Measurements from ENCODE around the gene BCL7C.
"Not testable (repeated sequence)": the region's sequence is repeated elsewhere in the genome, so short reads cannot be mapped to it uniquely, and the experiment has no call there.

BCL7C gene

DNA sequence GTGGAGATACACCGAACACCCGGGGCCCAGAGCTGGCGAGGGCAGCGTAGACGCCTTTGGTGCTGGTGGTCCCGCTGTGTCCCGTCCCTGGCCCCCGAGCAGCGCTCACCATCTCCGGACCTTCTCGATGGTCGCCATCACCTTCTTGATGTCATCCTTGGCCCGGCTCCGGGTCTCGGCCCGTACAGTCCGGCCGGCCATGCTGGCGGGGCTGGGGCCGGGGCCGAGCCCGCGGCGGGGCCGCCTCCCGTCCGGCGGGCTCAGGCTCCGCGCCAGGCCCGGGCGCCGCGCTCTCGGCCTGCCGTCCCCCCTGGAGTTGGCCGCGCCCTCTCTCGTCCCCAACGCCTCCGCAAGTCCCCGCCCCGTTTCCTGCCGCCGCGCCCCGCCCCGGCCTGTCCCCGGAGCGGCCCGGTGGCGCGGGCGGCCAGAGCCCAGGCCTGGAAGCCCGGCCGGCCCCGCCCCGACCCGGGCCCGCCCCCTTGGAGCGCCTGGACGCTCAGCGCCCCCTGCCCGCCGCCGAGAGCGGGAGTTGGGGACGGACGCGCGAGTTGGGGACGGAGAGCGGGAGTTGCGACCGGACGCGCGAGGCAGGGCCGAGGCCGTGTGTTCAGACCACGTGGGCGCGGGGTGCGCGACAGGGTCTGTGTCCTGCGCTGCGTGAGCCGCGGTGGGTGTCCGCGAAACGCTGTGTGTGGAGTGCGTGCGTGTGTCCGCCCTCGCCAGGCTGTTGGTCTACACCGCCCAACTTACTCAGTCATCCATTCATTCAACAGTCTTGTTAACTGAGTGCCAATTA, at the start of gene BCL7C:
TSS of gene BCL7C (minus strand) at position 334 of the 796 bp plus-strand sequence. CDS start at position 201, 133 bp downstream.
- peak; percentile 85 to 93 for DNase-seq

DNA sequence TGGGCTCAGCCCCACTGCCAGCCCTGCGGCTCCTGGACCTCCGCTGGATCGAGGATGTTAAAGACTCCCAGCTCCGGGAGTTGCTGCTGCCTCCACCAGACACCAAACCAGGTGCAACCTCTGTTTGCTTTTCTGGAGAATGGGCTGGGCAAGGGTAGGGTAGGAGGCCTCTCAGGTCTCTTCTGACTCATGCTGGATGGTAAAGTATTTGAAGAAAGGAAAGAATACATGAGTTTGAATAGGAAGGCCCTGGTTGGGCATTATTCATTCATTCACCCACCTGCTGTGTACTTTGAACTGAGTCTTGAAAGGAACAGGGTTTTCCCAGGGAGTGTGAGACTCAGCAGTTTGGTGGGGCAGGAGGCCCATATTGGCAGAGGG, 48.5 kb upstream of the BCL7C start:
- no peak for DNase-seq

GRCh38 chr16:30941600-30942425, 47.9 kb upstream of the BCL7C start:
- peak; percentile 72 to 73 for DNase-seq

DNA sequence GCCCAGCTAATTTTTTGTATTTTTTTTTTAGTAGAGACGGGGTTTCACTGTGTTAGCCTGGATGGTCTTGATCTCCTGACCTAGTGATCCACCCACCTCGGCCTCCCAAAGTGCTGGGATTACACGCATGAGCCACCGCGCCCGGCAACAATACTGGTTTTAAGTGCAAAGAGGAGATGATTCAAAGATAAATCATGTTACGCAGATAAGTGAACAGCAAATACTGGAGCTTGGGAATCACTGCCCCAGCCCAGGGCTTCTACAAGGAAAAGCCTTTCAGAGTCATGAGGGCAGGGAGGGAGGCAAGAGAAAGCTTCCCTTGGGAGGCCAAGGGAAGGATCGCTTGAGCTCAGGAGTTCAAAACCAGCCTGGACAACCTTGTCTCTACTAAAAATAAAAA, 45.7 kb upstream of the BCL7C start:
- DNase-seq, result not testable (repeated sequence)

- no peak for DNase-seq
Observed at GRCh38 chr16:30937692-30938091, 43.8 kb upstream of the BCL7C start.

DNA sequence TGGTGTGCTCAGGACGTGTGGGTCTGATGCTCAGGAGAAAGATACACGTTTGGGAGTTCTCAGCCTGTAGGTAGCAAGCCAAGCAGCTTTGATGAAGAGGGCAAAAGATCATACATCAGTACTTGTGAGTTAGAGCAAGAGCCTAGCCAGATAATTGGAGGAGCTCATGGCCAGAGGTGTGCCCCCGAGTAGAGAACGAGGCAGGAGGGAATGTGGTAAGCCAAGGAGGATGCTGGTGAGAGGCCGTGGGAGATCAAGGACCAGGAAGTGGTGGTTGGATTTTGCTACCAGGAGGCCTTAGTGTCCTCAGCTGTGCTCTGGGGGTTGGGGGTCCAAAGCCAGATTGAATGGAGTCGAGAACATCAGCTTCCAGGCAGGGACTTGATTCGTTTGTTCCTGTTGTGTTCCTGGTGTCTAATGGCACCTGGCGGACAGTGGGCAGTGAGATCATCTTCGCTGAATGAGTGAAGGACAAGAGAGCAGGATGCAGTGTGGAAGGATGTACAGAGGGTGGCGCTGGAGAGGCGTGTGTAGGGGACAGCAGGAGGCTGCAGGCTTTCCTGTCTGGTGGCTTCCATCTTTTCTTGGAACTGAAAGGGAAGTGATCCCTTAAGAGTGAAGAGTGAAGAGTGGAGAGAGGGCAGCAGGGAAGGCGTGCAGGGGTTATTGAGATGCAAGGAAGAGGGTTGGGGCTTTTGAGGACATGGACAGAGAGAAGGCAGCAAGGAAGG, 41.1 kb upstream of the BCL7C start:
- DNase-seq, result peak; percentile 42 to 46

DNA sequence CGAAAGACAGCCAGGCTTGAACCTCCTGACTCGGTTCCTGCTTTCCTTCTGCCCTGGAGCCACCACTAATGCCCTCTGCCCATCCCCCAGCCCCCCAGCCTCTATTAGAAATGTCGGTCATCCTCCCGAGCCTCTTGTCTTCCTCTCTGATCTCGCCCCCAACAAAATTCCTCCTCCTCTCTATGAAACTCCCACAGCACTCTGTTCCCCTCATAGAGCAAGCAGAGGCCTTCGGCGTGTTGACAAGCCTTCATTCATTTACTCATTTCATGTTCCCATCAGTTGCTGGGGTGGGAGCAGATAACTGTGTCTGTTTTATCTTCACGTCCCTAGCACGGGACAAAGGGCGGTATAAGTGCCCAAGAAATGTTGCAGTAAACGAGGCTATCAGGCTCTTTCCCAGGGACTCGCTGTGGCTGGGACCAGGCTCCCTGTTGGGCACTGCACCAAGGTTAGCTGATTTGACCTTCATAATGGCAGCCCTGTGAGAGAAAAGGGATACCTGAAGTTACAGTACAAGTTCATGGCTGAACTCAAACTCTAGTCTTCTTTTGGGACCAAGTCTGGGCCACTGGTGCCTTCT, 37.3 kb upstream of the BCL7C start:
- no peak for DNase-seq

DNA sequence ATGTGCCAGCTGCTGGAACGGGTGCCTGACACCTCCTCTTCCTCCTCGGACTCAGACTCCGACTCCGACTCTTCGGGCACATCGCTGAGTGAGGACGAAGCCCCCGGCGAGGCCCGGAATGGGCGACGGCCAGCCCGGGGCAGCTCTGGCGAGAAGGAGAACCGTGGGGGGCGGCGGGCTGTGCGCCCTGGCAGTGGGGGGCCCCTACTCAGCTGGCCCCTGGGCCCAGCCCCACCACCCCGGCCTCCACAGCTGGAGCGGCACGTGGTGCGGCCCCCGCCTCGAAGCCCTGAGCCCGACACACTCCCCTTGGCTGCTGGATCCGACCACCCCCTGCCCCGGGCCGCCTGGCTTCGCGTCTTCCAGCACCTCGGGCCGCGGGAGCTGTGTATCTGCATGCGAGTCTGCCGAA, 36.3 kb upstream of the BCL7C start:
- no peak for DNase-seq

DNA sequence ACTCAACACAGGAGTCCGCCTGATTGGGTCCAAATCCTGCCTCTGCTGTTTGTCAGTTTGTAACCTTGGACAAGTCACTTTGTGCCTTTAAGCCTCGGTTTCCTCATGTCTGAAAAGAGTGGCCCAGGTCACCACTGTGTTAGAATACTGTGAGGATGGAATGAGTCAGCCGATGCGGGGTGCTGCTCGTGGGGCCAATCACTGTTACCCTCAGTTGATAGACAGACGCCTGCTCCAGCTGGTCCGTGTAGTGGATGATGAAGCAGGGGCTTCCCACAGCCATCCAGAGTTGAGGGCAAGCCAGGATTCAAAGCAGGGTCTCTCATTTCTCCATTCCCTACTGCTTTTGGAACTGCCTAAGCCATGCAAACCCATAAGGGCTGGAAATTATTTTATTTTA, 35.3 kb upstream of the BCL7C start:
- DNase-seq, result no peak

- no peak for DNase-seq
Observed at GRCh38 chr16:30928390-30928789, 34.5 kb upstream of the BCL7C start.

DNA sequence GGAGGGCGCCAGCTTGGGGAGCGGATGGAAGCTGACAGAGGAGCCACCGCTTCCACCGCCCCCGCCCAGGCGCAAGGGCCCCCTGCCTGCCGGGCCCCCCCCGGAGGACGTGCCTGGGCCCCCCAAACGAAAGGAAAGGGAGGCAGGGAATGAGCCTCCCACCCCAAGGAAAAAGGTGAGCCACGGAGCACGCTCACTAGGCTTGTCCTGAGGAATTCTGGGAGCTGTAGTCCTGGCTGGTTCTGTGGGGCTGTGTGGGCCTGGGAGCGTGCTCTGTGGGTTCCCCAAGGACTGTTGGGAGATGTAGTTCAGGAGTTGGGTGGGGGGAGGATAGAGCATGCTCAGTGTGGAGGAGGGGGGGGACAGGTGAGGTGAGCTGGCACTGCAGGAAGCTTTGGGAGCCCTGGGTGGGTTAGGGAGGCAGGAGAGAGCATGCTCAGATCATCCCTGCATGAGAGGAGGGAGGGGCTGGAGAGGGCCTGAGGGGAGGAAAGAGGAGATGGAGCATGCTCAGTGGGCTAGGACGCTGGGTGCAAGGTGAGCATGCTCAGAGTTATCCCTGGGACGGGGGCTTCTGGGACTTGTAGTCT, 34.0 kb upstream of the BCL7C start:
- DNase-seq, result peak; percentile 36 to 56

GRCh38 chr16:30926937-30927788, 33.3 kb upstream of the BCL7C start:
- DNase-seq, result no peak

DNA sequence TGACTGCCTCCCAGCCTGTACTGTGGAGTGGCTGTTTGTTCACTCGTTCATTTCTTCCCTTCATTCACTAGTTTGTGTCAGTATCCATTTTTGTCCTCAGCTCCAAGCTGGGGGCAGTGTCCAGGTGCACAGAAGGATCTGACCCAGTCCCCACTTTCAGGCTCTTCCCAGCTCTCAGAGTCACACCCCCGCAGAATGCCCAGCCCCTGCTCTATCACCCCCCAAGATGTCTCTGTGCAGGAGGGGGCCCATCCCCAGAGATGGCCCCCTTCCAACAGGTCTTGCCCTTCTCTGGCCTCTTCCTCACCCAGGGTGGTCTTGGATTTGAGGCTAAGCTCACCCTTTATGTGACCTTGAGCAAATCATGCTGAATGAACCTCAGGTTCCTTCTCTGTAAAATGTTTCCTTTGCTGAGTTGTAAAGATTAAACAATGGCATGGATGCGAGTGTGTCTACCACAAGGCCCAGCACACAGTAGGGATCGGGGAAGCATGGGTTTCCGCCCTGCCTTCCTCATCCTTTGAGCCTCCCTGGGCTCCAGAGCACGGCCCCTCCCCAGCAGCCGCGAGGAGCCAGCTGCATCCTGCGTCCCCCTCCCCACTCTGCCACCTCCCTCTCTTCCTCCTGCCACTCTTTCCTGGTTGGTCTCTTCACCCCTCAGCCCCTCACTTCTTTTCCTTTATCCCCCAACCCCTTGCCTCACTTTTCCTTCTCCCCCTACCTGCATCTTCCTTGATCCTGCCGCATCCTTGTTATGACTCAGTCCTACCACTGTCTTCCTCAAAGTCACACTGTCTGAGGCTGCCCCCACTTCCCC, 32.3 kb upstream of the BCL7C start:
- no peak for DNase-seq

DNA sequence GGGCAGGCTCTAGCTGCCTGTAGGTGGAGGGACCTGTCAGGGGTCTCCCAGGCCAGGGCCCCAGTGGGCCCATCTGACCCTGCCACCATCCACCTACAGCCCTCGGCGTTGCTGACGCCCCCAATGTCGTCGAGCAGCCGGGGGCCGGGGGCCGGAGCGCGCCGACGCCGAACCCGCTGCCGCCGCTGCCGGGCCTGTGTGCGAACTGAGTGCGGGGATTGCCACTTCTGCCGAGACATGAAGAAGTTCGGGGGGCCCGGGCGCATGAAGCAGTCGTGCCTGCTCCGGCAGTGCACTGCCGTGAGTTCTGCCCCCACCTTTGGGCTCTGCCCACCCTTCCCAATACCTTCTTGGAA, 31.7 kb upstream of the BCL7C start:
- DNase-seq, result no peak

- no peak for DNase-seq
Observed at GRCh38 chr16:30924913-30925631, 31.2 kb upstream of the BCL7C start.

DNA sequence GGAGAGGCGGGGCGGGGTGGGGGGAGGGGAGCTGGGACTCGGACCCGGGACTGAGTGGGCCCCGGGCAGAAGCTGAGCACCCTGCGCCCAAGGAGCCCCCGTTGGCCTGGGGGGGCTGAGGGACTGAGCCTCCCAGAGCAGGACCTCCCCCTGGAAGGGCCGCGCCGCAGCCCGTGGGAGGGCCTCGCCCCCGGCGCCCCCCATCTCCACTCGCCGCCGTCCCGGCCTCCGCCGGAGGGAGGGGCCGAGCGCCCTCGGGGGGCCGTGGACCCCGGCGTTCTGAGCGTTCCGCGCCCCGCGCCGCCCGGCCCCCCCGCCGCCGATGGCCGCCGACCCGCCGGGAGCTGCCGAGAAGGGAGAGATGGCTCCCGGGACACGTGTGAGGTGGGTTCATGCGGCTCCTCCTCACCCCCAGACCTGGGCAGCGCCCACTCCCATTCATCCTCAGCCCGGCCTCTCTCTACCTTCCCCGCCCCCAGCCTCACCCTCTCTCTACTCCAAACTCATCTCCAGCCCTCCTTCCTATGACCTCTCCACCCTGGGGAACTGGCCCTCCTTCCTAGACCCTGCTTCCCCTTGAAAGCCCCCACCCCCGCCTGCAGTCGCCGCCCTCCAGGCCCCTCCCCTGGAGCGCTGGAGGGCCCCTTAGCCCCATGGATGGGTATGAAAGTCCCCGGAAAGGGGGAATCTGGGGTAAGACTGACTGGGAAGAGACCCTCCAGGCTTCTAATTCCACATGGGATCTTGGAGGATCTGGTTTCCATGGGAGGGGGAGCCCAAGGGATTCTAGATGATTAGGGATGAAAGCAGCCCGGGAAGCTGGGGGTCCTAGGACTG, 30.4 kb upstream of the BCL7C start:
- DNase-seq, result no peak

DNA sequence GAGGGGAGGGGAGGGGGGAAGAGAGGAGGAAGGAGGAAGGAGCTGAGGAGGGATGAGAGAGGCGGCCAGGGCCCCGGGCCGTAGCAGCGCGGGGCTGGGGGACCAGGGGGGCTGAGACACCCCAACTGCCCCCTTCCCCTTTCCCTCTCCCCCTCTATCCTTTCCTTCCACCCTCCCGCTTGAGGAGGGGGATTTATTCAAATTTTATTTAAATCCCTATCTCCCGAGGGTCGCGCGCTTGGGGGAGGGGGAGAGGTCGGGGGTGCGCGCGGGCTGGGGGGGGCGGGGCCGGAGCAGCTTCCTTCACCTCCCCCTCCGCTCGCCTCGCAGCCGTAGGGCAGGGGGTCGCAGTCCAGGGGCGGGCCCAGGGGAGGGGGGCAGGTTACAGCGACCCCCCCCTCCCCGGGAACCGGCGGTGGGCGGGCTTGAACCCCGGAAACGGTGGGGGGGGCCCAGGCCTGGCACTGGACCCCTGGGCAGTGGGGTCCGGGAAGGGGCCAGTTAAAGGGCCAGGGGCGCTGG, 29.7 kb upstream of the BCL7C start, which contains the start of gene FBXL19:
TSS of gene FBXL19 (plus strand) at position 19 of the 522 bp plus-strand sequence. CDS start 2,183 bp downstream, outside the sequence.
- no peak for DNase-seq

DNA sequence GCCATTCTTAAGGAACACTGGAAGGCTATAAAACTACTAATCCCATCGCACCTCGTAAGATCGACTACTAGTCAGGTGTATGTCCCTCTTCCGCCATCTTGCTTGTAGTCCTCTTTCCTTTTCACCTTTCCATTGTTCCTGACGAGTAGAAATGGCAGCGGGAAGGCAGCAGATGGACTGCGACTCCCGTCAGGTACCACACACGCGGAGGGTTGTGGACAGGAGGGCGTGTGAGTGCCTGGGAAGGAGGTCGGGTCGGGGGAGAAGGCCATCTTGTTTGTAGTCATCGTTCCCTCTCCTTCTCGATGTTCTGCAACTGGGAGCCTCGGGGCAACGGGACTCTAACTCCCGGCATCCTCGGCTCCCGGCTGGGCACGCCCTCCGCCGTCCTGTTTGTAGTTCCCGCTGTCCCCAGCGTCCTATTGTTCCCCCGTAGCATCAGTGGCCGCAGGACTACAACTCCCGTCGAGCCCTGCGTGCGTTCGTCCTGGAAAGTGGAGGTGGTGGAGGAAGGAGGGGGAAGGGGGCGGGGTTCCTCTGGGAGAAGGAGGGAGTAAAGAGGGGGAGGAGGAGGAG, 29.2 kb upstream of the BCL7C start:
- peak; percentile 96 for DNase-seq

All from stimulated activated CD4-positive, alpha-beta T cell treated with anti-CD3 and anti-CD28 coated beads, Interleukin-2, amount 100 ng/mL, for 24 hours (primary cell).